HCT116 (cell line): ENCODE measurements around the gene ZNF385A. TPM values are rescaled to one million over a fixed set of nuclear protein-coding genes. Genes with fewer than 3 reads are reported as not detected.

Experiments
- ATAC-seq: fragments of 200-7000 bp; cut with Tn5 transposase; 2 replicates; pipeline ENCODE4 v1.9.1; 2020; ENCODE audit warnings: mild to moderate bottlenecking, moderate library complexity
- BruUV-seq: library from RNA; stranded (reverse); fragments of 400-500 nt; replicated peaks from 2 replicates; lab custom pipeline; 2021; lab: Mats Ljungman, UMichigan
- CTCF ChIA-PET: fragments of 300-600 bp; sonication (Branson Sonifier 250); formaldehyde crosslinking; loops from one replicate; lab custom pipeline; 2021; ENCODE audit warnings: antibody characterized with exemption; lab: Charles Lee
- POLR2A ChIA-PET: fragments of 300-600, 350-600 bp; sonication (Branson Sonifier 250); formaldehyde crosslinking; loops from one replicate; lab custom pipeline; 2021; ENCODE audit warnings: antibody characterized with exemption; lab: Charles Lee
- RAD21 ChIA-PET, 2 experiments: fragments of 300-600 bp; sonication (Branson Sonifier 250); formaldehyde crosslinking; loops; one replicate each; lab custom pipeline; 2023; ENCODE audit warnings: low total read pairs in 2 of 2; ENCODE audit not compliant: uncharacterized antibody in 2 of 2, unreplicated experiment in 2 of 2, low non-redundant PET in 1 of 2; lab: Charles Lee
- DNase-seq: peaks from one replicate; pipeline ENCODE4 v3.0.0-alpha.2; 2010; ENCODE audit warnings: low read depth, low spot score
- H2AFZ ChIP-seq: fragments of 200-600 bp; shearing (Covaris generic), sonication (generic); 2 replicates; pipeline ENCODE4 v1.6.1; 2017; ENCODE audit warnings: low read depth, mixed run types, mixed read lengths, antibody characterized with exemption, low read length; ENCODE audit not compliant: poor library complexity, severe bottlenecking
- H3K27ac ChIP-seq: 2 replicates; pipeline ENCODE4 v1.5.1; 2012; ENCODE audit warnings: low read depth, low read length
- H3K27me3 ChIP-seq: fragments of 200-600 bp; sonication (generic); 2 replicates; pipeline ENCODE4 v1.6.1; 2016; ENCODE audit warnings: mixed run types, low read length, mixed read lengths; ENCODE audit not compliant: insufficient read depth
- H3K36me3 ChIP-seq, 2 experiments: fragments of 200-500 bp in 1 of 2; fragments of 200-600 bp in 1 of 2; sonication (Bioruptor generic) in 1 of 2; sonication (generic) in 1 of 2; 2 replicates each; pipeline versions ENCODE4 v1.5.1 to v1.6.1; 2014 to 2016; ENCODE audit warnings: low read length in 2 of 2, inconsistent platforms in 1 of 2, mixed read lengths in 1 of 2, mixed run types in 1 of 2; ENCODE audit not compliant: insufficient read depth in 2 of 2, control insufficient read depth in 1 of 2
- H3K4me1 ChIP-seq, 2 experiments: fragments of 200-600 bp in 1 of 2; sonication (generic) in 1 of 2; 2 replicates each; pipeline versions ENCODE4 v1.5.1 to v1.6.1; 2012 to 2017; ENCODE audit warnings: low read length in 2 of 2, inconsistent platforms in 1 of 2, mild to moderate bottlenecking in 1 of 2, mixed read lengths in 1 of 2, mixed run types in 1 of 2, moderate library complexity in 1 of 2; ENCODE audit not compliant: insufficient read depth in 2 of 2, control insufficient read depth in 1 of 2
- H3K4me2 ChIP-seq: fragments of 200-600 bp; sonication (generic); 2 replicates; pipeline ENCODE4 v1.6.1; 2017; ENCODE audit warnings: mixed run types, low read length, mixed read lengths
- H3K4me3 ChIP-seq, 2 experiments: fragments of 200-600 bp in 1 of 2; sonication (generic) in 1 of 2; replicated peaks in 1 of 2; 2 replicates each; pipeline ENCODE4 v1.5.1; 2011 to 2016; ENCODE audit warnings: low read length in 2 of 2, control low read depth in 1 of 2, low read depth in 1 of 2, mild to moderate bottlenecking in 1 of 2, mixed read lengths in 1 of 2, mixed run types in 1 of 2
- H3K79me2 ChIP-seq: fragments of 200-600 bp; sonication (generic); 2 replicates; pipeline ENCODE4 v1.6.1; 2017; ENCODE audit warnings: mild to moderate bottlenecking, mixed run types, low read length, moderate library complexity, mixed read lengths; ENCODE audit not compliant: insufficient read depth
- H3K9ac ChIP-seq: fragments of 200-600 bp; sonication (generic); 2 replicates; pipeline ENCODE4 v1.6.1; 2016; ENCODE audit warnings: low read length, mixed read lengths
- H3K9me2 ChIP-seq: fragments of 200-600 bp; sonication (generic), shearing (Covaris generic); 2 replicates; pipeline ENCODE4 v1.6.1; 2017; ENCODE audit warnings: mixed run types, mild to moderate bottlenecking, moderate library complexity; ENCODE audit not compliant: insufficient read depth
- H3K9me3 ChIP-seq, 2 experiments: fragments of 200-500 bp in 1 of 2; fragments of 200-600 bp in 1 of 2; sonication (Bioruptor generic) in 1 of 2; sonication (generic) in 1 of 2; 2 replicates each; pipeline ENCODE4 v1.6.1; 2014 to 2017; ENCODE audit warnings: low read length in 2 of 2, mixed read lengths in 2 of 2, inconsistent platforms in 1 of 2, low read depth in 1 of 2, mild to moderate bottlenecking in 1 of 2, mixed run types in 1 of 2, moderate library complexity in 1 of 2; ENCODE audit not compliant: control insufficient read depth in 1 of 2, insufficient read depth in 1 of 2
- H4K20me1 ChIP-seq: fragments of 200-600 bp; sonication (generic), shearing (Covaris generic); 2 replicates; pipeline ENCODE4 v1.6.1; 2017; ENCODE audit warnings: mixed run types, mild to moderate bottlenecking, moderate library complexity; ENCODE audit not compliant: insufficient read depth
- EGR1 ChIP-seq: IDR thresholded peaks from 2 replicates; pipeline ENCODE4 v1.6.1; 2012; ENCODE audit warnings: low read depth
- EZH2 ChIP-seq: fragments of 200-600 bp; sonication (generic); IDR thresholded peaks from 2 replicates; pipeline ENCODE4 v1.6.1; 2017; ENCODE audit warnings: antibody characterized with exemption, mixed run types
- FOSL1 ChIP-seq: IDR thresholded peaks from 2 replicates; pipeline ENCODE4 v1.6.1; 2012; ENCODE audit warnings: low read depth
- JUND ChIP-seq: IDR thresholded peaks from 2 replicates; pipeline ENCODE4 v1.6.1; 2012
- POLR2AphosphoS5 ChIP-seq: IDR thresholded peaks from 2 replicates; pipeline ENCODE4 v1.6.1; 2011; ENCODE audit warnings: mild to moderate bottlenecking, low read depth, low read length, moderate library complexity
- SRF ChIP-seq: IDR thresholded peaks from 2 replicates; pipeline ENCODE4 v1.6.1; 2012; ENCODE audit warnings: low read depth
- YY1 ChIP-seq: IDR thresholded peaks from 2 replicates; pipeline ENCODE4 v1.6.1; 2011; ENCODE audit warnings: low read length, low read depth, moderate library complexity, mild to moderate bottlenecking; ENCODE audit not compliant: insufficient replicate concordance; ENCODE audit errors: extremely low read depth
- ZBTB33 ChIP-seq: IDR thresholded peaks from 2 replicates; pipeline ENCODE4 v1.6.1; 2011; ENCODE audit warnings: mild to moderate bottlenecking, low read length, moderate library complexity; ENCODE audit not compliant: insufficient replicate concordance; ENCODE audit errors: extremely low read depth
- ZNF274 ChIP-seq: fragments of 200-500 bp; sonication (Bioruptor generic); IDR thresholded peaks from 2 replicates; pipeline ENCODE4 v1.6.1; 2014; ENCODE audit warnings: mild to moderate bottlenecking, low read depth, low read length, inconsistent platforms
- intact Hi-C: fragments of 100-400 bp; cut with micrococcal nuclease; formaldehyde crosslinking; loops from 2 replicates; pipeline ENCODE4 v1.10.0; 2022
- total RNA-seq: library from RNA; stranded (reverse); gene quantifications from one replicate; pipeline ENCODE4 v1.2.1, GENCODE V29; 2021; ENCODE audit not compliant: unreplicated experiment

The ZNF385A gene
- total RNA-seq, 1 experiment from 2014 or later, result 34.7 TPM

- ChIA-PET RAD21 (no interaction called here), POLR2A (interaction anchor here (0.9 to 1.3 kb wide), 2 partner anchors 10 to 27 kb away, joined by 3 read pairs; no protein-coding TSS in a partner anchor)
- Histone ChIP-seq H3K4me2 (no peak overlapping the region), H3K79me2 (no peaks in the 10 kb centered on the region), H3K9me2 (no peaks in the 10 kb centered on the region), H4K20me1 (no peaks in the 10 kb centered on the region), H3K36me3 (peaks cover 24 to 25% of the 10 kb centered on the region in 2 experiments), H3K9ac (no peak overlapping the region)
- ATAC-seq (no peak), DNase-seq (no peak)
- intact Hi-C loops, result no loop called here
- TF ChIP-seq YY1, result no peak
- TF ChIP-seq JUND, result no peak
- no peak for TF ChIP-seq ZNF274
- TF ChIP-seq EGR1, result no peak
- TF ChIP-seq FOSL1, result no peak
- TF ChIP-seq SRF, result no peak
- no peak for TF ChIP-seq EZH2
- TF ChIP-seq POLR2AphosphoS5, result peak; percentile 36; the same call in 1 of the 2 replicates
- TF ChIP-seq ZBTB33, result no peak
- TF ChIP-seq, all 23 proteins: peak for 1
- no peaks in the 10 kb centered on the region for H3K27me3 ChIP-seq
- H3K4me1 ChIP-seq, result peaks cover 8 to 12% of the 10 kb centered on the region in 2 experiments
- no peaks in the 10 kb centered on the region for H3K9me3 ChIP-seq
- no peak overlapping the region for H3K27ac ChIP-seq
- CTCF ChIA-PET, result interaction anchor here (1.1 to 3.0 kb wide), 2 partner anchors 17 to 28 kb away, joined by 7 to 8 read pairs; partner anchors contain the start of gene COPZ1
- H2AFZ ChIP-seq, result no peak overlapping the region
- BruUV-seq, result no TSS peak
- H3K4me3 ChIP-seq, result no peak overlapping the region
These were observed 31.4 kb downstream of the ZNF385A start for GRCh38 chr12:54352891-54353874.
